ENCODE measurements around the gene HOXA1. TPM values are rescaled to one million over a fixed set of nuclear protein-coding genes. Genes with fewer than 3 reads are reported as not detected.

HOXA1 gene
- polyA plus RNA-seq, 2 of the 4 experiments (the other 2 are of a cell fraction): 2.8 to 5.0 TPM

DNA sequence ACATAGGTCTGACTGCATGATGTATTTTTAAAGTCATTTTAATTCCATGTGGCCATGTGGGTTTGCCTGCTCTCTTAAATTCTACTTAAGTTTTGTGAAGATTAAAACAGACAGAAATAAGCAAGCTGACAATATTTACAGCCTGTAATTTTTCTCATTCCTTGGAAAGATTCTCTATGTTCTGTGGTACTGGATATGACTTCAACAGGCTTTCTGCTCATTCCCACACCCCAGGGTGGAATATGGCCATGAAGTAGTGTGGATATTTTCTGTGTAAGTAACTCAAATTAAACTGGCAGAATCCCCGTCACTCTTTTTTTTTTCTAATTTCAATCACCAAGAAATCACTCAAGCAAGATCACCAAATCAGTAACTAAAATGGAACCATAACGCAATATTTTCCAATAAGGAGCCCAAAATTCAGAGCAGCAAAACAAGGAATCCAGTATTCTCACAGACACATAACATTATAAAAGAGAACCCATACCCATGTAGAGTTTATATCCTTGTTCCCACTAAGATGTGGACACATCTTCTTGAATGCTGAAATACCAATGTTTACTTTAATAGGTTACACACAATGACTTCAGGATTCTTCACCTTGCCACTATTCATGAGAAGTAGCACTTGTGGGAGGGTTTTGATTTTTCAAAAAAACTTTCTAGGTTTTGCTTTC, 42.0 kb upstream of the HOXA1 start:
- Histone ChIP-seq H3K4me2 (peak overlapping the region; percentile 5; the same call in 1 of the 3 replicates), H3K9me3 (no peaks in the 10 kb centered on the region), H3K4me1 (peaks cover 52% of the 10 kb centered on the region), H3K4me3 (no peak overlapping the region), H3K27ac (peak overlapping the region in 1 of 2 experiments; percentile 82; a peak in 1 of 6 replicates)
- no peak for ATAC-seq
- ChIA-PET CTCF (no interaction called here), POLR2A (no interaction called here)
- FAIRE-seq: no peak
- WGBS (ENCODE audit: missing lambda C conversion rate): 93% methylated on average over 2 of the region's 2 CpGs
- no peak for TF ChIP-seq CBX8 (IDR thresholded peaks at IDR 0.05)
- no peak for TF ChIP-seq JUNB (IDR thresholded peaks at IDR 0.05)
- TF ChIP-seq JUN (IDR thresholded peaks at IDR 0.05): no peak
- TF ChIP-seq MYC (IDR thresholded peaks at IDR 0.05; ENCODE audit: borderline replicate concordance, low read length): no peak
- no peak for TF ChIP-seq MAFK (IDR thresholded peaks at IDR 0.05; ENCODE audit: partially characterized antibody)
- TF ChIP-seq, protein P1, sequence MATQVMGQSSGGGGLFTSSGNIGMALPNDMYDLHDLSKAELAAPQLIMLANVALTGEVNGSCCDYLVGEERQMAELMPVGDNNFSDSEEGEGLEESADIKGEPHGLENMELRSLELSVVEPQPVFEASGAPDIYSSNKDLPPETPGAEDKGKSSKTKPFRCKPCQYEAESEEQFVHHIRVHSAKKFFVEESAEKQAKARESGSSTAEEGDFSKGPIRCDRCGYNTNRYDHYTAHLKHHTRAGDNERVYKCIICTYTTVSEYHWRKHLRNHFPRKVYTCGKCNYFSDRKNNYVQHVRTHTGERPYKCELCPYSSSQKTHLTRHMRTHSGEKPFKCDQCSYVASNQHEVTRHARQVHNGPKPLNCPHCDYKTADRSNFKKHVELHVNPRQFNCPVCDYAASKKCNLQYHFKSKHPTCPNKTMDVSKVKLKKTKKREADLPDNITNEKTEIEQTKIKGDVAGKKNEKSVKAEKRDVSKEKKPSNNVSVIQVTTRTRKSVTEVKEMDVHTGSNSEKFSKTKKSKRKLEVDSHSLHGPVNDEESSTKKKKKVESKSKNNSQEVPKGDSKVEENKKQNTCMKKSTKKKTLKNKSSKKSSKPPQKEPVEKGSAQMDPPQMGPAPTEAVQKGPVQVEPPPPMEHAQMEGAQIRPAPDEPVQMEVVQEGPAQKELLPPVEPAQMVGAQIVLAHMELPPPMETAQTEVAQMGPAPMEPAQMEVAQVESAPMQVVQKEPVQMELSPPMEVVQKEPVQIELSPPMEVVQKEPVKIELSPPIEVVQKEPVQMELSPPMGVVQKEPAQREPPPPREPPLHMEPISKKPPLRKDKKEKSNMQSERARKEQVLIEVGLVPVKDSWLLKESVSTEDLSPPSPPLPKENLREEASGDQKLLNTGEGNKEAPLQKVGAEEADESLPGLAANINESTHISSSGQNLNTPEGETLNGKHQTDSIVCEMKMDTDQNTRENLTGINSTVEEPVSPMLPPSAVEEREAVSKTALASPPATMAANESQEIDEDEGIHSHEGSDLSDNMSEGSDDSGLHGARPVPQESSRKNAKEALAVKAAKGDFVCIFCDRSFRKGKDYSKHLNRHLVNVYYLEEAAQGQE (IDR thresholded peaks at IDR 0.05): no peak
- DNase-seq (ENCODE audit: low read depth in 1 of 2, low spot score in 1 of 2): peak in 1 of 2 experiments; percentile 36

DNA sequence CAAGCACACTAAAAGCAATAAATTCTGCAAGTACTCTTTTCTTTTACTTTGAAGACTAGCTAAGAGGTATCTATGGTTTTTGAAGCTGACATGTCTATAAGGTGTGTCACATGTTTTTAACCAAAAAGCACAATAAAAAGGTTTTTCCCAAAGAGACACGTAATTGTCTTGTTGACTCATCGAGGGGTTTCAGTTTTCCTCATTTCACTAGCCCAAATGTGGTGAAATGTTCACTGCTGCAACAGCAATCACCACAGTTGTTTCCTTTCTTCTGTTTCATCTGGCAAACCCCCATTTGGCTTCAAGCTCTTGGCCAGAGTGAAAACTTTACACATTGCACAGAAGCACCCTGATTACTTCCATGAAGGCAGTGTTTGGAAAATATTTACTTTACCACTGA, 38.6 kb upstream of the HOXA1 start:
- Histone ChIP-seq H3K27ac (peak overlapping the region in 1 of 2 experiments; percentile 82; a peak in 4 of 6 replicates), H3K4me3 (no peak overlapping the region), H3K4me2 (peak overlapping the region; percentile 22), H3K4me1 (peaks cover 53% of the 10 kb centered on the region), H3K9me3 (no peaks in the 10 kb centered on the region)
- ATAC-seq: no peak
- ChIA-PET POLR2A (interaction anchor here (1.1 kb wide), 1 partner anchor 11 kb away, joined by 3 read pairs; no protein-coding TSS in a partner anchor), CTCF (interaction anchor here (1.0 to 1.5 kb wide), 4 partner anchors 9 to 442 kb away, joined by 3 to 5 read pairs (median 4); partner anchors contain the start of gene HOXA5)
- DNase-seq (ENCODE audit: low read depth in 1 of 2, low spot score in 1 of 2): no peak
- no peak for FAIRE-seq
- 54% methylated on average over 2 of the region's 2 CpGs for WGBS (ENCODE audit: missing lambda C conversion rate)
- TF ChIP-seq CEBPB (IDR thresholded peaks at IDR 0.05): 0 out of 4 replicates have a peak, but pooled peaks of 1 of the 2 experiments have one; percentile 6
- 0 out of 5 replicates have a peak, but pooled peaks of 1 of the 2 experiments have one; percentile 18 for TF ChIP-seq EP300 (IDR thresholded peaks at IDR 0.05)
- no peak for TF ChIP-seq RCOR1 (IDR thresholded peaks at IDR 0.05; ENCODE audit: low read depth, low read length)
- TF ChIP-seq HOXA7 (CRISPR knock-in tag; IDR thresholded peaks at IDR 0.05): no peak
- no peak for TF ChIP-seq KDM1A (IDR thresholded peaks at IDR 0.05; ENCODE audit: low read depth)
- TF ChIP-seq RAD21 (conservative IDR thresholded peaks at IDR 0.05 in 1 of 2, IDR thresholded peaks at IDR 0.05 in 1 of 2): 0 out of 5 replicates have a peak, but pooled peaks of 1 of the 2 experiments have one; percentile 8

DNA sequence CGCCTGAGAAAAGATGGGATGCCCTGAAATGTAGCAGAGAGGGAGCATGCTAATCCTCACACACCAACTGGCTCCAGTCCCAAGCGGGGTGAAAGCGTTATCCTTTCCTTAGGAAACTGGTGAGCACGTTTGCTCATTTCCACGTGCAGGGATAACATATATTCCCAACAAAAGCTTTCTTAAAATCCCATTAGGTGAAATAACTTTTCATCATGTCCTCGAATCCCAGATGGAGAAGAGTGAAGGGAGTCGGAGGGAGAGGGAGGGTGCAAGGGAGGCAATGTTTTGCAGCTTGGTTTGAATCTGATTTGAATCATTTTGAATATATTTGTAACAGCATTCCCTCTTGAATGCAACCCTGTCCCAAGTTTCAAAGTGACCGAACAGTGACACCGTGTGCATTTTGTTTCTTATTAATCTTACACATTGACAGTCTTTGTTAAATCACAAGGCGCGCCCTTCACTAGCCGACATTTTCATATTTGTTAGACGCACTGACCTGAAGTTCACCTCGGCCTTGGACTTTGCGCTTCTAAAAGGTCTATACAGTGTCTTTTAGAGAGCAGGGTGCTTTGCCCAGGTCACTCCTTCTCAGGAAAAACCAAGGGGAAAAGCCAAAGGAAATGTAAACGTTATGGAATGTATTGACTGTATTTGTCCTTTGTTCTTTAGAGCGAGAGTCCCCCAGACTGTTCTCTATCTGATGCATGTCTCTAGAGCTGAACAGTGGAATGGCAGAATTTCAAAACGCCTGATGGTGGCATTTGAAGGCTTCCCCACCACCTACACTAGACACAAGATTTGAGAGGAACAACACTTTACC, 37.8 kb upstream of the HOXA1 start:
- Histone ChIP-seq H3K4me2 (peak overlapping the region; percentile 22; the same call in 2 of the 3 replicates), H3K4me3 (no peak overlapping the region), H3K27ac (peak overlapping the region; percentile 11 to 82; a peak in 4 of 6 replicates), H3K4me1 (peaks cover 53% of the 10 kb centered on the region), H3K9me3 (no peaks in the 10 kb centered on the region)
- no peak for FAIRE-seq
- CTCF ChIA-PET: interaction anchor here (1.0 to 1.5 kb wide), 3 partner anchors 10 to 441 kb away, joined by 3 to 4 read pairs (median 3); partner anchors contain the start of gene HOXA5
- POLR2A ChIA-PET: interaction anchor here (1.1 kb wide), 1 partner anchor 10 kb away, joined by 3 read pairs; no protein-coding TSS in a partner anchor
- TF ChIP-seq ESRRA (IDR thresholded peaks at IDR 0.05; ENCODE audit: borderline replicate concordance, low read length) (no peak), TFCP2L1 (CRISPR knock-in tag; IDR thresholded peaks at IDR 0.05) (no peak), HOXA7 (CRISPR knock-in tag; IDR thresholded peaks at IDR 0.05) (no peak), HOXB13 (CRISPR knock-in tag; IDR thresholded peaks at IDR 0.05; ENCODE audit: low read depth) (no peak), PHF8 (IDR thresholded peaks at IDR 0.05; ENCODE audit: borderline replicate concordance, low read depth) (no peak)
- TF ChIP-seq, protein P2, sequence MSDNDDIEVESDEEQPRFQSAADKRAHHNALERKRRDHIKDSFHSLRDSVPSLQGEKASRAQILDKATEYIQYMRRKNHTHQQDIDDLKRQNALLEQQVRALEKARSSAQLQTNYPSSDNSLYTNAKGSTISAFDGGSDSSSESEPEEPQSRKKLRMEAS (IDR thresholded peaks at IDR 0.05): no peak
- TF ChIP-seq, protein P3, sequence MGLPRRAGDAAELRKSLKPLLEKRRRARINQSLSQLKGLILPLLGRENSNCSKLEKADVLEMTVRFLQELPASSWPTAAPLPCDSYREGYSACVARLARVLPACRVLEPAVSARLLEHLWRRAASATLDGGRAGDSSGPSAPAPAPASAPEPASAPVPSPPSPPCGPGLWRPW (IDR thresholded peaks at IDR 0.05): no peak
- WGBS (ENCODE audit: missing lambda C conversion rate): 74% methylated on average over 18 of the region's 18 CpGs
- DNase-seq (ENCODE audit: low read depth in 1 of 2, low spot score in 1 of 2): peak in 1 of 2 experiments; percentile 45
- no peak for ATAC-seq
